IPS DF 6.9 (cell line): ENCODE measurements around the gene MRPS25.

Source experiments
- DNase-seq: peaks from one replicate; pipeline ENCODE4 v3.0.0-alpha.2; 2013; ENCODE audit warnings: low read depth, low spot score
- H3K27ac ChIP-seq: one replicate; pipeline ENCODE4 v1.5.1; 2013; ENCODE audit warnings: low read length, control low read depth
- H3K27me3 ChIP-seq: 2 replicates; pipeline ENCODE4 v1.6.1; 2013; ENCODE audit warnings: mild to moderate bottlenecking, low read length; ENCODE audit not compliant: control insufficient read depth, insufficient read depth
- H3K36me3 ChIP-seq: 2 replicates; pipeline ENCODE4 v1.6.1; 2013; ENCODE audit warnings: low read length; ENCODE audit not compliant: control insufficient read depth, insufficient read depth
- H3K4me1 ChIP-seq: 2 replicates; pipeline ENCODE4 v1.6.1; 2013; ENCODE audit warnings: low read length; ENCODE audit not compliant: control insufficient read depth, insufficient read depth
- H3K4me3 ChIP-seq: 2 replicates; pipeline ENCODE4 v1.5.1; 2013; ENCODE audit warnings: mild to moderate bottlenecking, low read length
- H3K9me3 ChIP-seq: 2 replicates; pipeline ENCODE4 v1.6.1; 2013; ENCODE audit warnings: low read length, inconsistent platforms; ENCODE audit not compliant: control insufficient read depth, insufficient read depth
- WGBS: extraction: QIAGEN DNeasy Blood & Tissue Kit; methylation state at CpG from one replicate; pipeline ENCODE4 v1.1.7; 2013; ENCODE audit warnings: mixed read lengths, missing lambda C conversion rate; ENCODE audit not compliant: insufficient read length, insufficient coverage; 5-methylcytosine and 5-hydroxymethylcytosine counted together

Gene MRPS25

DNA sequence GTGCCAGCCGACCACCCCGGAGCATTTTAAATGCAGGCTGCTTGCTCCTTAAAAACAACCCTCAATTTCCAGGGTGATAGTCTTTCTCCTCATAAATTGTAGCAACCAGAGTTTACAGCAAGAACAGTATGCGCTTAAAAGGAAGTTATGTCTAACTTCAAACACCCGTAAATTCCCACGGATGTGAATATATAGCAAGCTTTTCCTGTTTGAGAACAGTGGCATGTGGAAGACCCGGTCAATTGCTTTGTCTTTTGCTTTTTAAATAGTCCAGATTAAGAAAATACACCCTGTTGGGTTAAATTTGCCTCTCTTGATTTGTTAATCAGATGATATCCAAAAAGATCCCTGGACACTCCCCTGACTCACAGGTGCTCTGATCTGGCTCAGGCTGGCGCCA is 20.8 kb downstream of the MRPS25 start:
- WGBS, result no CpG with 5 or more reads among the region's 7 CpGs
- Histone ChIP-seq H3K36me3 (peaks cover 32% of the 10 kb centered on the region), H3K4me3 (no peak overlapping the region)

DNA sequence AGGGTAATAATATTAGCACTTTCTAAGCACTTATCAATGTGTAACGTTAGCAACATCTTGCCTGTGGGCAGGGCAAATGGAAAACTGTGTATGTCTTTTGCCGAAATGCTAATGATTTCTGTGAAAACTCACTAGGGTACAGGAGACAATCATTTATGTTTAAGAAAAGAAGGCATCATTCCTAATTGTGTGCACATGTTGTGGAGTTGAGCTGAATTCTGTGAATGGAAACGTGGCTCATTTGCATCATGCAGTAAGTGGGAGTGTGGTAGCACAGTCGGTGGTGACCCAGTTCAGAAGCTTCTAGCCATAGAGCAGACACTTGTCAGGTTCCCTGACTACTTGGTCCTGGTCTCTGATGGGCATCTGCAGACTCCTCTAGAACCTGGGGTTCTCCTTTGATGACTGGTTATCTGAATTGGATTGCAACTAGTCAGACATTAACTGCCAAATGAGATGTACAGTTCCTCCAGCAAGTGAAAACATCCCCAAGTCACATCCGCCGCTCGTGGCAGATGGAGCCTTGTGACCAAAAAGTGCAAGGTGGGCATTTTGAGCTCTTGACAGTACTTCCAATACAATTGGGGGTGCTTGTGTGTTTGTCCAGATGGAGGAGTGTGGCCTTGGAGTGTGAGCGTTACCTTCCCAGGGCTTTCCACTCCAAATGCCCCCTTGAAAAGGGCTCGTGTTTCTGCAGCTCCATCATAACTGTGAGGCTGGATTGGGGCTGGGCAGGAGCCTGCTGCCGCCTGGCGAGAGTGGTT is 21.5 kb downstream of the MRPS25 start:
- Histone ChIP-seq H3K4me3 (no peak overlapping the region), H3K36me3 (peaks cover 30% of the 10 kb centered on the region), H3K27ac (no peak overlapping the region), H3K4me1 (no peaks in the 10 kb centered on the region), H3K9me3 (no peaks in the 10 kb centered on the region), H3K27me3 (no peaks in the 10 kb centered on the region)
- WGBS, result no CpG with 5 or more reads among the region's 11 CpGs
- no peak for DNase-seq

More for the DNA sequence above, 20.8 kb downstream of the MRPS25 start:
- no peaks in the 10 kb centered on the region for H3K4me1 ChIP-seq
- DNase-seq, result no peak
- no peaks in the 10 kb centered on the region for H3K27me3 ChIP-seq
- no peaks in the 10 kb centered on the region for H3K9me3 ChIP-seq
- H3K27ac ChIP-seq, result no peak overlapping the region

DNA sequence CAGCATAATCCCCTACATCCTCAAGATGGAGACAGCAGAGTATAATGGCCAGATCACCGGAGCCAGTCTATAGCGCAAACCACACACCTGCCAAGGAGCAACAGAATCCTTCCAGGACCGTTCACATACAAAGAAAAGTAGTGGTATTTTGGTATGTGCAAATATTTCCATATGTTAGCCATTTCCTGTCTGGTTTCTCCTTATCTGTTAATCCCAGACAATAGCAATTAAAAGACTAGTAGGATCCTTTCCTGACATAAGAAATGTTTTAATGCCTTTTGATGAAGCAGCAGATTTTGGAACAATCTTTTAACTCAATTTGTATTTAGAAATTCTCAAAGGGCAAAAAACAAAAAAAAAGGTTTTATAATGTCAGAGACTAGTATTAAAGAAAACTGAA is 22.2 kb downstream of the MRPS25 start:
- H3K36me3 ChIP-seq, result peaks cover 30% of the 10 kb centered on the region
- WGBS, result no CpG with 5 or more reads among the region's 3 CpGs
- H3K27me3 ChIP-seq, result no peaks in the 10 kb centered on the region
- no peak overlapping the region for H3K4me3 ChIP-seq
- no peak for DNase-seq
- H3K9me3 ChIP-seq, result no peaks in the 10 kb centered on the region
- H3K27ac ChIP-seq, result no peak overlapping the region
- no peaks in the 10 kb centered on the region for H3K4me1 ChIP-seq

DNA sequence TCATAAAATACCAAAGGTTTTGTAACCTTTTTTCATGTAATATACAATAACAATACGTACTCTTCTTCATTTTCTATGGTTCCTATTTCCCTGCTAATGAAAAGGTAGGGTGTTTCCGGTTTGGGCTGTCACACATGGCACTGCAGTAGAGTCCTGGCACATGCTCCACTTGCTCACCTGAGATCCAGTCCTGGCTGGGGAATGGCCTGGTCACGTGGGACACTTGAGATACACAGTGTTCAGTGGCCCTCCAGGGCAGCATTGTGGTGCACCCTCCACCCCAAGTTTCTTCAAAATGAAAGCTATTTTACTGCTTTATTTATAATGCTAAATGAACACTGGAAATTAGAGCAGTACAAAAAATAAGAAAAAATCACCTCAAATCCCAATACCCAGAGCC is 23.2 kb downstream of the MRPS25 start:
- Histone ChIP-seq H3K27ac (no peak overlapping the region), H3K4me3 (no peak overlapping the region), H3K4me1 (no peaks in the 10 kb centered on the region), H3K9me3 (no peaks in the 10 kb centered on the region), H3K27me3 (no peaks in the 10 kb centered on the region), H3K36me3 (peaks cover 27% of the 10 kb centered on the region)
- no peak for DNase-seq
- no CpG with 5 or more reads among the region's 3 CpGs for WGBS

DNA sequence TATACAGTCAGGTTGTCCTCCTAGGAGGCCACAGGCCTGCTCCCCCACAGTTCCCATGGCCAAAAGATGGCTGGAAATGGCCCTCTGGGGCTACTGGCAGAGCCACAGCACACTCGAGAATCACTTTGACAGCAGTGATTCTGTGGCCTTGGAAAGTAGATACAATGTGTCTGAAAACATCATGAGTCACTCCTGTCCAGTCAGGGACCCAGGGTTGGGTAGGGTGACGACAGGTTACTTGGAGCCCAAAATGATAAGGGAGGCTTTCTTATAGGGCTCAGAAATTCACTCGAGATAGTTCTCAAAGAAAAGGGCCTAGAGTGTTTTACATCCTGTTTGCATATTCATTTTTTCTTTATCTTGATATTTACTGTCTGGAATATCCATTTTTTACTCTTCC is 24.3 kb downstream of the MRPS25 start:
- no peak overlapping the region for H3K27ac ChIP-seq
- H3K9me3 ChIP-seq, result no peaks in the 10 kb centered on the region
- no peaks in the 10 kb centered on the region for H3K4me1 ChIP-seq
- no peak for DNase-seq
- H3K36me3 ChIP-seq, result peaks cover 22% of the 10 kb centered on the region
- WGBS, result no CpG with 5 or more reads among the region's 3 CpGs
- no peaks in the 10 kb centered on the region for H3K27me3 ChIP-seq
- no peak overlapping the region for H3K4me3 ChIP-seq

DNA sequence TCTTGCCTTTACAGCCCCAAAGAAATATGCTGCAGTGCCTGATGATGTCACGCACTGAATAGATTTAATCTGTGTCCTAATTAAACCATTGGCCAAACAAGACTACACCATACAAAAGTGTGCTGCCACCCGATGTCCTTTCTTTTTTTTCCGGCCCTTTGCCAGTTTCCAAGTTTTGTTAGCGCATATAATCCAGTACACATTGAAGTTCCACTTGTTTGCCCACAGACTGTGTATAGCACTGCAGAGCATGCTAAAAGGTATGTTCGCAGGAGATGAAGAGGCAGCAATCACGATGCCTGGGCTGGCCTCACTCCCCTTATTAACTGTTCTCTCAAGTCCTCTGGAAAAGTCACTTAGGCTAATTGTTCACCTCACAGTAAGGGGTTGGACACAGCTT is 26.8 kb downstream of the MRPS25 start:
- H3K36me3 ChIP-seq, result peaks cover 29% of the 10 kb centered on the region
- H3K9me3 ChIP-seq, result no peaks in the 10 kb centered on the region
- DNase-seq, result no peak
- H3K4me3 ChIP-seq, result no peak overlapping the region
- no CpG with 5 or more reads among the region's 6 CpGs for WGBS
- H3K27me3 ChIP-seq, result no peaks in the 10 kb centered on the region
- H3K4me1 ChIP-seq, result no peaks in the 10 kb centered on the region
- H3K27ac ChIP-seq, result no peak overlapping the region

DNA sequence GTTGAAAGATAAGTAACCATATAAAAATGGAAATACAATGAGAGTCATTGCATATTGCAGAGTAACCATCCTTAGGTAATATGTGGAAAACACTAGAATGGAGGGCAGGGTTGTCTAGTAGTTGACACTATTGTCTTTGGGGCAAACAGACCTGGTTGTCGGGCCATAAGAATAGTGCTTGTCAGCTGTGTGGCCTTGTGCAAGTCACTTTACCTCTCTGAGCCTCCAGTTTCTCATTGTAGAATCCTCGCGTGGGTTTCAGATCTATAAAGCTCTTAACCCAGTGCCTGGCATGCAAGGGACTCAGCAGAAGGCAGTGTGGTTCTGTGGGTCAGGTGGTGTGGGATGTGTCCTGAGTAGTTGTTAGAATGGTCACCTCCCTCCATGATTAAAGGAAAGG is 32.0 kb downstream of the MRPS25 start:
- DNase-seq, result no peak
- Histone ChIP-seq H3K27me3 (no peaks in the 10 kb centered on the region; the same call in 1 of the 2 replicates), H3K4me3 (no peak overlapping the region), H3K36me3 (peaks cover 34% of the 10 kb centered on the region), H3K27ac (no peak overlapping the region), H3K4me1 (no peaks in the 10 kb centered on the region), H3K9me3 (no peaks in the 10 kb centered on the region)
- WGBS, result no CpG with 5 or more reads among the region's 3 CpGs

DNA sequence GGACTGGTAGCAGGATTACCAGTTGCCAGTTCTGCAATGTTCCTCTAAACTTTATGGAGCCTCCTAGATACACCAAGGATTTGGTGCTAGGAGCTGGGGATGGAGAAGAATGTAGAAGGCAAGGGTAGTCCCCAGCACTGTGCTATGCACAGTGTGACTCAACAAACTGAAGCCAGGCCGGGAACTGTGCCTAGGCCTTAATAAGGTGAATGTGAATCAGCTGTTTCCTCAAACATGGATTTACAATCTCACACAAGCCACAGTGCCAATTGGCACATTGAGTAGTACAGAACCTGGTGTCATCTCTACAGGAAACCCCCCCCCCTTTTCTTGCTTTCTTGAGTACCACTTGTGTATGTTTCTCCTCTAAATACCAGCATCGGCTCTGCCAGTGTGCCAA is 32.5 kb downstream of the MRPS25 start:
- Histone ChIP-seq H3K27me3 (no peaks in the 10 kb centered on the region; the same call in 1 of the 2 replicates), H3K36me3 (peaks cover 34% of the 10 kb centered on the region), H3K27ac (no peak overlapping the region), H3K9me3 (no peaks in the 10 kb centered on the region), H3K4me3 (no peak overlapping the region), H3K4me1 (no peaks in the 10 kb centered on the region)
- no CpG with 5 or more reads among the region's 2 CpGs for WGBS
- DNase-seq, result no peak

DNA sequence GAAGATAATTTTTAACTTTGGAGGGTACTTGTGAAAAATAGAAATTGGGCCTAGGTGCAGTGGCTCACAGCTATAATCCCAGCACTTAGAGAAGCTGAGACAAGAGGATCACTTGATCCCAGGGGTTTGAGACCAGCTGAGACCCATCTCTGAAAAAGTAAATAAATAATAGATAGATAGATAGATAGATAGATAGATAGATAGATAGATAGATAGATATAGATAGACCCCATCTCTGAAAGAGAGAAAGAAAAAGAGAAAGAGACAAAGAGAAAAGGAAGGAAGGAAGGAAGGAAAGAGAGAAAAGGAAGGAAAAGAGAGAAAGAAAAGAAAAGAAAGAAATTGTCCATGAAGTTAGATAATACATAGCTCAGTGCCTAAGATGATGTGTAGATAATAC is 35.5 kb downstream of the MRPS25 start:
- no peak overlapping the region for H3K27ac ChIP-seq
- no peaks in the 10 kb centered on the region; the same call in 1 of the 2 replicates for H3K27me3 ChIP-seq
- 0 out of 2 replicates have a peak, but pooled peaks cover 2% of the 10 kb centered on the region for H3K4me1 ChIP-seq
- no peaks in the 10 kb centered on the region for H3K9me3 ChIP-seq
- peaks cover 31% of the 10 kb centered on the region for H3K36me3 ChIP-seq
- H3K4me3 ChIP-seq, result no peak overlapping the region
- no peak for DNase-seq

DNA sequence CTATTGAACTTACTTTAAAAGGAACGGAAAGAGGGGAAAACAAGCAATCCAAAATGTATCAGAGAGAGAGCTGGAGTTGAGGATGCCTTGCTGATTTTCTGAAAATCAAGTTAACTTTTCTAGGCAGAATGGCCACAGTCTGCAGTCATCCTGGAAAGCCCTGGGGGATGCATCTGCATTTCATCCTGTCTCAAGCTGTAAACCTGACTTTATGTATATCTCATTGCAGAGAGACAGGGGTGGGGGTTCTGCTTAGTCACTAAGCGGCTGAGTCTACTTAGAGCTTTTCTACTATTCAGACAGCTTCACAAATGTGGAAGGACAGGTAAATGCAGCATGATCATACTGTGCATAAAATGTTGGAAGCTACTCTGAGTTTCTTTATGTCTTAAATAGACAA is 41.4 kb downstream of the MRPS25 start:
- DNase-seq, result no peak
- Histone ChIP-seq H3K36me3 (peaks cover 25% of the 10 kb centered on the region; the same call in 1 of the 2 replicates), H3K9me3 (no peaks in the 10 kb centered on the region), H3K27ac (no peak overlapping the region), H3K4me1 (0 out of 2 replicates have a peak, but pooled peaks cover 2% of the 10 kb centered on the region), H3K27me3 (no peaks in the 10 kb centered on the region), H3K4me3 (no peak overlapping the region)
- no CpG with 5 or more reads among the region's 2 CpGs for WGBS

DNA sequence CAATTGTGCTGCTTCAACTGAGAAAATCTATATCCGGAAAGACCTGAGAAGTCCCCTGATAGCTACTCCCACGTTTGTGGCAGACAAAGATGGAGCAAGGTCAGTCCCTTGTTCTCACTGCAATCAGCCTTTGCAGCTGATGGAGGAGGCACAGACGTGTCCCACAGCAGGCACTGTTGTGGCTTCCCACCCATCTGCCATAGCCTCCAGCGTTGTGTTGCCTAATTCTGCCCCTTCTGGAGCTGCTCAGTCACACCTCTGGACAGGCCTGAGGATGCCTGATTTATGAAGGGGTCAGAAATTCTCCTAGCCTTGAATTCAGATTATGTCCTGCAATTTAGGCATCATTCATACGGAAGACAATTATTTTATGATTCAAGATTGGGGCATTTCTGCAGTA is 41.9 kb downstream of the MRPS25 start:
- peaks cover 25% of the 10 kb centered on the region; the same call in 1 of the 2 replicates for H3K36me3 ChIP-seq

More for the DNA sequence above, 41.9 kb downstream of the MRPS25 start:
- Histone ChIP-seq H3K27me3 (no peaks in the 10 kb centered on the region), H3K27ac (no peak overlapping the region), H3K4me1 (0 out of 2 replicates have a peak, but pooled peaks cover 2% of the 10 kb centered on the region), H3K9me3 (no peaks in the 10 kb centered on the region), H3K4me3 (no peak overlapping the region)
- WGBS, result no CpG with 5 or more reads among the region's 5 CpGs
- no peak for DNase-seq
